ENCODE results near the gene FYN.

Gene FYN

GRCh38 chr6:111724505-111724904 is 148.7 kb downstream of the FYN start:
- peak; percentile 58 to 68 for DNase-seq

GRCh38 chr6:111724039-111724438 is 149.2 kb downstream of the FYN start:
- no peak for DNase-seq

- DNase-seq = no peak
Observed at GRCh38 chr6:111723412-111723970, 149.8 kb downstream of the FYN start.

GRCh38 chr6:111722179-111722731 is 151.0 kb downstream of the FYN start:
- DNase-seq = peak; percentile 13 to 22

- DNase-seq = peak; percentile 19 to 29
Observed at GRCh38 chr6:111721753-111722154, 151.5 kb downstream of the FYN start.

GRCh38 chr6:111720931-111721496 is 152.2 kb downstream of the FYN start:
- DNase-seq = no peak

GRCh38 chr6:111718990-111719389 is 154.3 kb downstream of the FYN start:
- no peak for DNase-seq

GRCh38 chr6:111718326-111718725 is 154.9 kb downstream of the FYN start:
- DNase-seq = no peak

- no peak for DNase-seq
Observed at GRCh38 chr6:111717621-111718020, 155.6 kb downstream of the FYN start.

GRCh38 chr6:111716325-111716724 is 156.9 kb downstream of the FYN start:
- DNase-seq = no peak

GRCh38 chr6:111715321-111715720 is 157.9 kb downstream of the FYN start:
- no peak for DNase-seq

GRCh38 chr6:111714416-111715270 is 158.6 kb downstream of the FYN start:
- DNase-seq = no peak

- no peak for DNase-seq
Observed at GRCh38 chr6:111713811-111714210, 159.4 kb downstream of the FYN start.

GRCh38 chr6:111713236-111713635 is 160.0 kb downstream of the FYN start:
- no peak for DNase-seq

GRCh38 chr6:111711984-111712752 is 161.1 kb downstream of the FYN start:
- no peak for DNase-seq

- no peak for DNase-seq
Observed at GRCh38 chr6:111711476-111711875, 161.8 kb downstream of the FYN start.

- DNase-seq = no peak
Observed at GRCh38 chr6:111710911-111711310, 162.3 kb downstream of the FYN start.

GRCh38 chr6:111710439-111710838 is 162.8 kb downstream of the FYN start:
- no peak for DNase-seq

- peak; percentile 60 to 77 for DNase-seq
Observed at GRCh38 chr6:111709615-111710398, 163.4 kb downstream of the FYN start.

GRCh38 chr6:111709201-111709600 is 164.1 kb downstream of the FYN start:
- DNase-seq = no peak

- no peak for DNase-seq
Observed at GRCh38 chr6:111707773-111708172, 165.5 kb downstream of the FYN start.

GRCh38 chr6:111706841-111707391 is 166.3 kb downstream of the FYN start:
- DNase-seq = no peak
